GM23338 (cell line): ENCODE data around the gene CPLX3. TPM values are rescaled to one million over a fixed set of nuclear protein-coding genes. Genes with fewer than 3 reads are reported as not detected.

Experiments
- ATAC-seq: fragments of 200-7000 bp; cut with Tn5 transposase; 3 replicates; pipeline ENCODE4 v1.9.1; 2020
- DNase-seq: peaks from one replicate; pipeline ENCODE4 v3.0.0-alpha.2; 2015; ENCODE audit warnings: low spot score
- H2AFZ ChIP-seq: fragments of 200-600 bp; sonication (generic); 2 replicates; pipeline ENCODE4 v1.8.0; 2016; ENCODE audit warnings: antibody characterized with exemption, mild to moderate bottlenecking, moderate library complexity
- H3F3A ChIP-seq: fragments of 200-600 bp; sonication (generic); replicated peaks from 2 replicates; pipeline ENCODE4 v1.8.0; 2017; ENCODE audit warnings: antibody characterized with exemption, mixed run types, low read depth
- H3K27ac ChIP-seq: fragments of 200-600 bp; sonication (generic); 2 replicates; pipeline ENCODE4 v1.6.1; 2016; ENCODE audit warnings: low read depth
- H3K27me3 ChIP-seq: fragments of 200-600 bp; sonication (generic); 2 replicates; pipeline ENCODE4 v1.8.0; 2016; ENCODE audit warnings: mild to moderate bottlenecking, mixed run types, moderate library complexity; ENCODE audit not compliant: insufficient read depth
- H3K36me3 ChIP-seq: fragments of 200-600 bp; sonication (generic); 2 replicates; pipeline ENCODE4 v1.8.0; 2016; ENCODE audit warnings: mild to moderate bottlenecking; ENCODE audit not compliant: insufficient read depth
- H3K4me1 ChIP-seq: fragments of 200-600 bp; sonication (generic); 2 replicates; pipeline ENCODE4 v1.8.0; 2016; ENCODE audit warnings: mild to moderate bottlenecking, moderate library complexity; ENCODE audit not compliant: insufficient read depth
- H3K4me2 ChIP-seq: fragments of 200-600 bp; sonication (generic); 2 replicates; pipeline ENCODE4 v1.7.1; 2017; ENCODE audit warnings: mixed run types
- H3K4me3 ChIP-seq: fragments of 200-600 bp; sonication (generic); 2 replicates; pipeline ENCODE4 v1.6.1; 2016; ENCODE audit warnings: mixed run types
- H3K79me2 ChIP-seq: fragments of 200-600 bp; sonication (generic); replicated peaks from 2 replicates; pipeline ENCODE4 v1.8.0; 2017; ENCODE audit warnings: mild to moderate bottlenecking; ENCODE audit not compliant: insufficient read depth
- H3K9me2 ChIP-seq: fragments of 200-600 bp; sonication (generic); 2 replicates; pipeline ENCODE4 v1.8.0; 2017; ENCODE audit not compliant: insufficient read depth
- H4K20me1 ChIP-seq: fragments of 200-600 bp; sonication (generic); replicated peaks from 2 replicates; pipeline ENCODE4 v1.8.0; 2017; ENCODE audit warnings: mild to moderate bottlenecking; ENCODE audit not compliant: insufficient read depth
- H3K27ac Mint-ChIP-seq: 2 replicates; pipeline ENCODE4 v1.8.0; 2020; ENCODE audit warnings: inconsistent platforms, mild to moderate bottlenecking, moderate library complexity, mixed read lengths
- H3K27me3 Mint-ChIP-seq: 3 replicates; pipeline ENCODE4 v1.8.0; 2022; ENCODE audit warnings: low read depth, mild to moderate bottlenecking, moderate library complexity, mixed read lengths, inconsistent platforms; ENCODE audit not compliant: insufficient read depth, poor library complexity
- H3K36me3 Mint-ChIP-seq: 3 replicates; pipeline ENCODE4 v1.8.0; 2021; ENCODE audit warnings: low read depth, mild to moderate bottlenecking, inconsistent platforms, moderate library complexity, mixed read lengths
- H3K4me1 Mint-ChIP-seq: 3 replicates; pipeline ENCODE4 v1.8.0; 2020; ENCODE audit warnings: mild to moderate bottlenecking, inconsistent platforms, mixed read lengths
- H3K4me3 Mint-ChIP-seq: 3 replicates; pipeline ENCODE4 v1.8.0; 2021; ENCODE audit warnings: moderate library complexity, mild to moderate bottlenecking, inconsistent platforms, mixed read lengths
- H3K9me3 Mint-ChIP-seq: 3 replicates; pipeline ENCODE4 v1.8.0; 2020; ENCODE audit warnings: moderate library complexity, mild to moderate bottlenecking, inconsistent platforms, mixed read lengths
- CREB1 ChIP-seq: fragments of 250-450 bp; sonication (Bioruptor Pico); IDR thresholded peaks from 2 replicates; pipeline ENCODE4 v1.5.0; 2020; ENCODE audit warnings: low read depth, mild to moderate bottlenecking, moderate library complexity
- EZH2 ChIP-seq: fragments of 200-600 bp; sonication (generic); IDR thresholded peaks from one replicate; pipeline ENCODE4 v1.8.0; 2017; ENCODE audit warnings: antibody characterized with exemption, mild to moderate bottlenecking, low read depth; ENCODE audit not compliant: unreplicated experiment
- EZH2phosphoT487 ChIP-seq: fragments of 200-600 bp; sonication (generic); IDR thresholded peaks from one replicate; pipeline ENCODE4 v1.8.1; 2018; ENCODE audit warnings: antibody characterized with exemption; ENCODE audit not compliant: unreplicated experiment
- JUNB ChIP-seq: IDR thresholded peaks from one replicate; pipeline ENCODE4 v1.6.1; 2016; ENCODE audit warnings: antibody characterized with exemption; ENCODE audit not compliant: unreplicated experiment
- NANOG ChIP-seq: IDR thresholded peaks from 2 replicates; pipeline ENCODE4 v1.6.1; 2016; ENCODE audit warnings: antibody characterized with exemption, borderline replicate concordance
- POLR2AphosphoS5 ChIP-seq: IDR thresholded peaks from 2 replicates; pipeline ENCODE4 v1.6.1; 2016; ENCODE audit warnings: antibody characterized with exemption, low read depth
- STAT1 ChIP-seq: IDR thresholded peaks from one replicate; pipeline ENCODE4 v1.6.1; 2016; ENCODE audit warnings: antibody characterized with exemption; ENCODE audit not compliant: unreplicated experiment
- ZNF114 ChIP-seq: fragments of 250-450 bp; sonication (Bioruptor Pico); IDR thresholded peaks from 2 replicates; pipeline ENCODE4 v1.5.0; 2020; ENCODE audit warnings: mild to moderate bottlenecking, moderate library complexity
- ZNF331 ChIP-seq: fragments of 250-450 bp; sonication (Bioruptor Pico); IDR thresholded peaks from 2 replicates; pipeline ENCODE4 v1.5.0; 2020; ENCODE audit warnings: low read depth, mild to moderate bottlenecking, moderate library complexity
- polyA plus RNA-seq: library from polyadenylated mRNA; unstranded; fragments of >200 nt; fragmentation: Nextera tagmentation; extraction: Ambion mirVana; gene quantifications from 2 replicates; pipeline ENCODE4 v1.2.1, GENCODE V29; 2016
- total RNA-seq: library from RNA; depleted of rRNA; stranded (reverse); fragments of >200 nt; shearing (Covaris generic); gene quantifications from 2 replicates; pipeline ENCODE4 v1.2.3, GENCODE V29; 2014
- TF ChIP-seq, protein P1 (sequence below): fragments of 250-450 bp; sonication (Bioruptor Pico); IDR thresholded peaks from 2 replicates; pipeline ENCODE4 v1.5.0; 2020; ENCODE audit warnings: mild to moderate bottlenecking, moderate library complexity
- TF ChIP-seq, protein P2 (sequence below), 2 experiments: fragments of 200-600 bp in 1 of 2; sonication (generic) in 1 of 2; conservative IDR thresholded peaks; 2 replicates each; pipeline versions ENCODE4 v1.5.1 to v1.6.1; 2016 to 2017; ENCODE audit warnings: antibody characterized with exemption in 2 of 2, low read depth in 2 of 2, mild to moderate bottlenecking in 2 of 2, moderate library complexity in 1 of 2
- TF ChIP-seq, protein P3 (sequence below): IDR thresholded peaks from one replicate; pipeline ENCODE4 v1.6.1; 2018; ENCODE audit warnings: antibody characterized with exemption; ENCODE audit not compliant: unreplicated experiment
- TF ChIP-seq, protein P4 (sequence below): IDR thresholded peaks from 2 replicates; pipeline ENCODE4 v1.6.1; 2016; ENCODE audit warnings: antibody characterized with exemption

Gene CPLX3
- total and polyA plus RNA-seq, 2 experiments from 2014 or later, result 0.66 TPM; not detected in 1

DNA sequence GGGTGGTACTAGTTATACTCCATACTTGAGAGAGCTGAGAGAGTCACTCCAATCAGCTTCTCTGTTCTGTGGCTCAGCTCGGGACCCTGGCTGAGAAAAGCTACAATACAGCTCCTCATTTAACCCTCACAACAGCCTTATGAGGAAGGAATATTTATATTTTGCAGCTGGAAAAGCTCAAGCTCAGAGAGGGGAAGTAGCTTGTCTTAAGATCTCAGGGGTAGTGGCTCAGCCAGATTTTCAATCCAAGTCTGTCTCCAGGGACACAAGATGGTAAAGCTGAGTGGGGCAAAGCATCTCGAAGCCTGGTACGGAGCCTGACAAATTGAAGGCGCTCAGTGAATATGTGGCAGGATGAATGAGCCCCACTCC lies 31.9 kb downstream of the CPLX3 start:
- Histone ChIP-seq H3K9me2 (no peaks in the 10 kb centered on the region), H3K4me3 (no peak overlapping the region), H3K79me2 (peaks cover 23% of the 10 kb centered on the region; the same call in 1 of the 2 replicates), H2AFZ (no peak overlapping the region), H3K27me3 (no peaks in the 10 kb centered on the region), H3F3A (no peaks in the 10 kb centered on the region), H3K36me3 (no peaks in the 10 kb centered on the region), H3K27ac (no peak overlapping the region), H3K4me1 (no peaks in the 10 kb centered on the region), H4K20me1 (peaks cover 4% of the 10 kb centered on the region; the same call in 1 of the 2 replicates), H3K4me2 (no peak overlapping the region)
- Mint-ChIP-seq H3K27me3 (peaks cover 1% of the 10 kb centered on the region), H3K9me3 (no peaks in the 10 kb centered on the region), H3K4me1 (no peaks in the 10 kb centered on the region; the same call in 2 of the 3 replicates), H3K4me3 (no peak overlapping the region), H3K27ac (no peak overlapping the region), H3K36me3 (peaks cover 3% of the 10 kb centered on the region; the same call in 1 of the 3 replicates)
- DNase-seq (no peak), ATAC-seq (no peak)
- TF ChIP-seq, protein P1, sequence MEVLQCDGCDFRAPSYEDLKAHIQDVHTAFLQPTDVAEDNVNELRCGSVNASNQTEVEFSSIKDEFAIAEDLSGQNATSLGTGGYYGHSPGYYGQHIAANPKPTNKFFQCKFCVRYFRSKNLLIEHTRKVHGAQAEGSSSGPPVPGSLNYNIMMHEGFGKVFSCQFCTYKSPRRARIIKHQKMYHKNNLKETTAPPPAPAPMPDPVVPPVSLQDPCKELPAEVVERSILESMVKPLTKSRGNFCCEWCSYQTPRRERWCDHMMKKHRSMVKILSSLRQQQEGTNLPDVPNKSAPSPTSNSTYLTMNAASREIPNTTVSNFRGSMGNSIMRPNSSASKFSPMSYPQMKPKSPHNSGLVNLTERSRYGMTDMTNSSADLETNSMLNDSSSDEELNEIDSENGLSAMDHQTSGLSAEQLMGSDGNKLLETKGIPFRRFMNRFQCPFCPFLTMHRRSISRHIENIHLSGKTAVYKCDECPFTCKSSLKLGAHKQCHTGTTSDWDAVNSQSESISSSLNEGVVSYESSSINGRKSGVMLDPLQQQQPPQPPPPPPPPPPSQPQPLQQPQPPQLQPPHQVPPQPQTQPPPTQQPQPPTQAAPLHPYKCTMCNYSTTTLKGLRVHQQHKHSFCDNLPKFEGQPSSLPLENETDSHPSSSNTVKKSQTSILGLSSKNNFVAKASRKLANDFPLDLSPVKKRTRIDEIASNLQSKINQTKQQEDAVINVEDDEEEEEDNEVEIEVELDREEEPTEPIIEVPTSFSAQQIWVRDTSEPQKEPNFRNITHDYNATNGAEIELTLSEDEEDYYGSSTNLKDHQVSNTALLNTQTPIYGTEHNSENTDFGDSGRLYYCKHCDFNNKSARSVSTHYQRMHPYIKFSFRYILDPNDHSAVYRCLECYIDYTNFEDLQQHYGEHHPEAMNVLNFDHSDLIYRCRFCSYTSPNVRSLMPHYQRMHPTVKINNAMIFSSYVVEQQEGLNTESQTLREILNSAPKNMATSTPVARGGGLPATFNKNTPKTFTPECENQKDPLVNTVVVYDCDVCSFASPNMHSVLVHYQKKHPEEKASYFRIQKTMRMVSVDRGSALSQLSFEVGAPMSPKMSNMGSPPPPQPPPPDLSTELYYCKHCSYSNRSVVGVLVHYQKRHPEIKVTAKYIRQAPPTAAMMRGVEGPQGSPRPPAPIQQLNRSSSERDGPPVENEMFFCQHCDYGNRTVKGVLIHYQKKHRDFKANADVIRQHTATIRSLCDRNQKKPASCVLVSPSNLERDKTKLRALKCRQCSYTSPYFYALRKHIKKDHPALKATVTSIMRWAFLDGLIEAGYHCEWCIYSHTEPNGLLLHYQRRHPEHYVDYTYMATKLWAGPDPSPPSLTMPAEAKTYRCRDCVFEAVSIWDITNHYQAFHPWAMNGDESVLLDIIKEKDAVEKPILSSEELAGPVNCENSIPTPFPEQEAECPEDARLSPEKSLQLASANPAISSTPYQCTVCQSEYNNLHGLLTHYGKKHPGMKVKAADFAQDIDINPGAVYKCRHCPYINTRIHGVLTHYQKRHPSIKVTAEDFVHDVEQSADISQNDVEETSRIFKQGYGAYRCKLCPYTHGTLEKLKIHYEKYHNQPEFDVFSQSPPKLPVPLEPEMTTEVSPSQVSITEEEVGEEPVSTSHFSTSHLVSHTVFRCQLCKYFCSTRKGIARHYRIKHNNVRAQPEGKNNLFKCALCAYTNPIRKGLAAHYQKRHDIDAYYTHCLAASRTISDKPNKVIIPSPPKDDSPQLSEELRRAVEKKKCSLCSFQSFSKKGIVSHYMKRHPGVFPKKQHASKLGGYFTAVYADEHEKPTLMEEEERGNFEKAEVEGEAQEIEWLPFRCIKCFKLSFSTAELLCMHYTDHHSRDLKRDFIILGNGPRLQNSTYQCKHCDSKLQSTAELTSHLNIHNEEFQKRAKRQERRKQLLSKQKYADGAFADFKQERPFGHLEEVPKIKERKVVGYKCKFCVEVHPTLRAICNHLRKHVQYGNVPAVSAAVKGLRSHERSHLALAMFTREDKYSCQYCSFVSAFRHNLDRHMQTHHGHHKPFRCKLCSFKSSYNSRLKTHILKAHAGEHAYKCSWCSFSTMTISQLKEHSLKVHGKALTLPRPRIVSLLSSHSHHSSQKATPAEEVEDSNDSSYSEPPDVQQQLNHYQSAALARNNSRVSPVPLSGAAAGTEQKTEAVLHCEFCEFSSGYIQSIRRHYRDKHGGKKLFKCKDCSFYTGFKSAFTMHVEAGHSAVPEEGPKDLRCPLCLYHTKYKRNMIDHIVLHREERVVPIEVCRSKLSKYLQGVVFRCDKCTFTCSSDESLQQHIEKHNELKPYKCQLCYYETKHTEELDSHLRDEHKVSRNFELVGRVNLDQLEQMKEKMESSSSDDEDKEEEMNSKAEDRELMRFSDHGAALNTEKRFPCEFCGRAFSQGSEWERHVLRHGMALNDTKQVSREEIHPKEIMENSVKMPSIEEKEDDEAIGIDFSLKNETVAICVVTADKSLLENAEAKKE (CRISPR knock-in tag), result no peak
- TF ChIP-seq CREB1 (CRISPR knock-in tag), result no peak
- TF ChIP-seq NANOG, result no peak
- TF ChIP-seq ZNF114 (CRISPR knock-in tag), result no peak
- TF ChIP-seq, protein P2, sequence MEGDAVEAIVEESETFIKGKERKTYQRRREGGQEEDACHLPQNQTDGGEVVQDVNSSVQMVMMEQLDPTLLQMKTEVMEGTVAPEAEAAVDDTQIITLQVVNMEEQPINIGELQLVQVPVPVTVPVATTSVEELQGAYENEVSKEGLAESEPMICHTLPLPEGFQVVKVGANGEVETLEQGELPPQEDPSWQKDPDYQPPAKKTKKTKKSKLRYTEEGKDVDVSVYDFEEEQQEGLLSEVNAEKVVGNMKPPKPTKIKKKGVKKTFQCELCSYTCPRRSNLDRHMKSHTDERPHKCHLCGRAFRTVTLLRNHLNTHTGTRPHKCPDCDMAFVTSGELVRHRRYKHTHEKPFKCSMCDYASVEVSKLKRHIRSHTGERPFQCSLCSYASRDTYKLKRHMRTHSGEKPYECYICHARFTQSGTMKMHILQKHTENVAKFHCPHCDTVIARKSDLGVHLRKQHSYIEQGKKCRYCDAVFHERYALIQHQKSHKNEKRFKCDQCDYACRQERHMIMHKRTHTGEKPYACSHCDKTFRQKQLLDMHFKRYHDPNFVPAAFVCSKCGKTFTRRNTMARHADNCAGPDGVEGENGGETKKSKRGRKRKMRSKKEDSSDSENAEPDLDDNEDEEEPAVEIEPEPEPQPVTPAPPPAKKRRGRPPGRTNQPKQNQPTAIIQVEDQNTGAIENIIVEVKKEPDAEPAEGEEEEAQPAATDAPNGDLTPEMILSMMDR (conservative IDR thresholded peaks at IDR 0.05; ENCODE audit: low read depth in 2 of 2), result no peak
- TF ChIP-seq STAT1, result no peak
- TF ChIP-seq EZH2, result no peak
- TF ChIP-seq, protein P3, sequence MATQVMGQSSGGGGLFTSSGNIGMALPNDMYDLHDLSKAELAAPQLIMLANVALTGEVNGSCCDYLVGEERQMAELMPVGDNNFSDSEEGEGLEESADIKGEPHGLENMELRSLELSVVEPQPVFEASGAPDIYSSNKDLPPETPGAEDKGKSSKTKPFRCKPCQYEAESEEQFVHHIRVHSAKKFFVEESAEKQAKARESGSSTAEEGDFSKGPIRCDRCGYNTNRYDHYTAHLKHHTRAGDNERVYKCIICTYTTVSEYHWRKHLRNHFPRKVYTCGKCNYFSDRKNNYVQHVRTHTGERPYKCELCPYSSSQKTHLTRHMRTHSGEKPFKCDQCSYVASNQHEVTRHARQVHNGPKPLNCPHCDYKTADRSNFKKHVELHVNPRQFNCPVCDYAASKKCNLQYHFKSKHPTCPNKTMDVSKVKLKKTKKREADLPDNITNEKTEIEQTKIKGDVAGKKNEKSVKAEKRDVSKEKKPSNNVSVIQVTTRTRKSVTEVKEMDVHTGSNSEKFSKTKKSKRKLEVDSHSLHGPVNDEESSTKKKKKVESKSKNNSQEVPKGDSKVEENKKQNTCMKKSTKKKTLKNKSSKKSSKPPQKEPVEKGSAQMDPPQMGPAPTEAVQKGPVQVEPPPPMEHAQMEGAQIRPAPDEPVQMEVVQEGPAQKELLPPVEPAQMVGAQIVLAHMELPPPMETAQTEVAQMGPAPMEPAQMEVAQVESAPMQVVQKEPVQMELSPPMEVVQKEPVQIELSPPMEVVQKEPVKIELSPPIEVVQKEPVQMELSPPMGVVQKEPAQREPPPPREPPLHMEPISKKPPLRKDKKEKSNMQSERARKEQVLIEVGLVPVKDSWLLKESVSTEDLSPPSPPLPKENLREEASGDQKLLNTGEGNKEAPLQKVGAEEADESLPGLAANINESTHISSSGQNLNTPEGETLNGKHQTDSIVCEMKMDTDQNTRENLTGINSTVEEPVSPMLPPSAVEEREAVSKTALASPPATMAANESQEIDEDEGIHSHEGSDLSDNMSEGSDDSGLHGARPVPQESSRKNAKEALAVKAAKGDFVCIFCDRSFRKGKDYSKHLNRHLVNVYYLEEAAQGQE, result no peak
- no peak for TF ChIP-seq JUNB
- no peak for TF ChIP-seq EZH2phosphoT487
- TF ChIP-seq, protein P4, sequence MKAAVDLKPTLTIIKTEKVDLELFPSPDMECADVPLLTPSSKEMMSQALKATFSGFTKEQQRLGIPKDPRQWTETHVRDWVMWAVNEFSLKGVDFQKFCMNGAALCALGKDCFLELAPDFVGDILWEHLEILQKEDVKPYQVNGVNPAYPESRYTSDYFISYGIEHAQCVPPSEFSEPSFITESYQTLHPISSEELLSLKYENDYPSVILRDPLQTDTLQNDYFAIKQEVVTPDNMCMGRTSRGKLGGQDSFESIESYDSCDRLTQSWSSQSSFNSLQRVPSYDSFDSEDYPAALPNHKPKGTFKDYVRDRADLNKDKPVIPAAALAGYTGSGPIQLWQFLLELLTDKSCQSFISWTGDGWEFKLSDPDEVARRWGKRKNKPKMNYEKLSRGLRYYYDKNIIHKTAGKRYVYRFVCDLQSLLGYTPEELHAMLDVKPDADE, result no peak
- TF ChIP-seq POLR2AphosphoS5, result no peak
- no peak for TF ChIP-seq ZNF331 (CRISPR knock-in tag)
